Neural progenitor cell (in vitro differentiated cells): ENCODE results near the gene STK32B. TPM values are rescaled to one million over a fixed set of nuclear protein-coding genes. Genes with fewer than 3 reads are reported as not detected.

ENCODE experiments used
- DNase-seq: peaks from one replicate; pipeline ENCODE4 v3.0.0-alpha.2; 2016; ENCODE audit warnings: low spot score
- H2AFZ ChIP-seq: fragments of 200-600 bp; sonication (generic); replicated peaks from 2 replicates; pipeline ENCODE4 v1.6.1; 2016; ENCODE audit warnings: antibody characterized with exemption
- H3F3A ChIP-seq: fragments of 200-600 bp; sonication (generic); 2 replicates; pipeline ENCODE4 v1.6.1; 2016; ENCODE audit warnings: antibody characterized with exemption, low read depth
- H3K27ac ChIP-seq: fragments of 200-600 bp; sonication (generic); 2 replicates; pipeline ENCODE4 v1.5.1; 2016; ENCODE audit warnings: mild to moderate bottlenecking
- H3K27me3 ChIP-seq: fragments of 200-600 bp; sonication (generic); 2 replicates; pipeline ENCODE4 v1.6.1; 2016; ENCODE audit warnings: mild to moderate bottlenecking, moderate library complexity
- H3K36me3 ChIP-seq: fragments of 200-600 bp; sonication (generic); 2 replicates; pipeline ENCODE4 v1.5.1; 2016
- H3K4me1 ChIP-seq: fragments of 200-600 bp; sonication (generic); 2 replicates; pipeline ENCODE4 v1.6.1; 2016; ENCODE audit warnings: mixed run types
- H3K4me2 ChIP-seq: fragments of 200-600 bp; sonication (generic); 2 replicates; pipeline ENCODE4 v1.6.1; 2016
- H3K4me3 ChIP-seq: fragments of 200-600 bp; sonication (generic); 2 replicates; pipeline ENCODE4 v1.5.1; 2016
- H3K79me2 ChIP-seq: fragments of 200-600 bp; sonication (generic); 2 replicates; pipeline ENCODE4 v1.6.1; 2016; ENCODE audit warnings: low read depth
- H3K9ac ChIP-seq: fragments of 200-600 bp; sonication (generic); 2 replicates; pipeline ENCODE4 v1.6.1; 2016
- H3K9me3 ChIP-seq: fragments of 200-600 bp; sonication (generic); 2 replicates; pipeline ENCODE4 v1.5.1; 2016; ENCODE audit warnings: low read depth
- H4K20me1 ChIP-seq: fragments of 200-600 bp; sonication (generic); 2 replicates; pipeline ENCODE4 v1.6.1; 2016; ENCODE audit warnings: low read depth
- H3K27ac Mint-ChIP-seq: 3 replicates; pipeline ENCODE4 v1.8.0; 2021; ENCODE audit warnings: mixed read lengths
- H3K27me3 Mint-ChIP-seq: 2 replicates; pipeline ENCODE4 v1.8.0; 2022; ENCODE audit warnings: low read depth, mild to moderate bottlenecking, inconsistent platforms, moderate library complexity, mixed read lengths; ENCODE audit not compliant: insufficient read depth
- H3K36me3 Mint-ChIP-seq: 3 replicates; pipeline ENCODE4 v1.8.0; 2021; ENCODE audit warnings: mixed read lengths
- H3K4me1 Mint-ChIP-seq: 3 replicates; pipeline ENCODE4 v1.8.0; 2021; ENCODE audit warnings: mixed read lengths
- H3K4me3 Mint-ChIP-seq: 3 replicates; pipeline ENCODE4 v1.8.0; 2021; ENCODE audit warnings: mild to moderate bottlenecking, moderate library complexity, mixed read lengths
- H3K9me3 Mint-ChIP-seq: 3 replicates; pipeline ENCODE4 v1.8.0; 2020; ENCODE audit warnings: mixed read lengths
- CTCF ChIP-seq: fragments of 200-600 bp; sonication (generic); IDR thresholded peaks from 2 replicates; pipeline ENCODE4 v1.5.1; 2017; ENCODE audit warnings: antibody characterized with exemption, mild to moderate bottlenecking
- EZH2 ChIP-seq: fragments of 200-600 bp; sonication (generic); IDR thresholded peaks from 2 replicates; pipeline ENCODE4 v1.6.1; 2017; ENCODE audit warnings: antibody characterized with exemption, mild to moderate bottlenecking, moderate library complexity
- EZH2phosphoT487 ChIP-seq: fragments of 200-600 bp; sonication (generic); IDR thresholded peaks from 2 replicates; pipeline ENCODE4 v1.6.1; 2017; ENCODE audit warnings: antibody characterized with exemption
- total RNA-seq: library from RNA; depleted of rRNA; stranded (reverse); fragments of >200 nt; gene quantifications from 2 replicates; pipeline ENCODE4 v1.2.3, GENCODE V29; 2015; ENCODE audit warnings: low replicate concordance

STK32B gene
- total RNA-seq, 1 donor from 2014 or later = 2.5 TPM

DNA sequence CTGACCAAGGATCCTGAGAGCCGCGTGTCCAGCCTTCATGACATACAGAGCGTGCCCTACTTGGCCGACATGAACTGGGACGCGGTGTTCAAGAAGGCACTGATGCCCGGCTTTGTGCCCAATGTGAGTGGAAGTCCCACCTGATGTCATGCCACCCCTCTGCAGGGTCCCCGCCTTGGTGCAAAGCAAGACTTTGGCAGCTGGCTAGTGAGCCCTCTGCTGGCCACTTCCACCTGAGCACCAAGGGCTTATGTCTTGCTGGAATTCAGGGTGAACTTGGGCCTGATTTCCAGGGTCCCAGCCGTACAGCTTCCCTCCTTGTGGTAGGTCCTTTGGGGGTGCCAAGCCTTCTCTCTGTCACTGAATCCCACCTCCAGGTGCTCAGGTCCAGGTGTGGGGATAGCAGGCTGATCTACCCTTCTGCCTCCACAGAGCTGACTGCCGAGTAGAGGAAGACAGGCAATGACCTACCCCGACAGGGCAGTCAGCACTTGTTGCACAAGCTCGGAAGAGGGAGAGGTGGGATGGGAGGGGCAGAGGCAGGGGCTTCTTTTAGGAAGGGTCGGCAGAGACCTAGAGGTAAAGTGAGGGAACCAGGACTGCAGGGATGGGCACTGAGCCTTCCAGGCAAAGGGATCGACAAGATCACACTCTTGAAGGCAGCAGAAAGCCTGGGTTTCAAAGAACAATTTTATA is 409.0 kb downstream of the STK32B start:
- peaks cover 2% of the 10 kb centered on the region for H3K4me1 Mint-ChIP-seq
- H3K27me3 ChIP-seq = no peaks in the 10 kb centered on the region
- H3K9ac ChIP-seq = no peak overlapping the region
- no peak overlapping the region for H3K27ac Mint-ChIP-seq
- no peak overlapping the region for H2AFZ ChIP-seq
- H3K4me3 ChIP-seq = no peak overlapping the region
- H3K36me3 ChIP-seq = no peaks in the 10 kb centered on the region
- no peaks in the 10 kb centered on the region for H3F3A ChIP-seq
- no peaks in the 10 kb centered on the region for H3K36me3 Mint-ChIP-seq
- H3K4me3 Mint-ChIP-seq = no peak overlapping the region
- H4K20me1 ChIP-seq = no peaks in the 10 kb centered on the region
- no peaks in the 10 kb centered on the region for H3K9me3 ChIP-seq
- no peak overlapping the region for H3K27ac ChIP-seq
- no peaks in the 10 kb centered on the region for H3K9me3 Mint-ChIP-seq
- DNase-seq = peak; percentile 63
- H3K4me2 ChIP-seq = no peak overlapping the region
- H3K4me1 ChIP-seq = no peaks in the 10 kb centered on the region
- peaks cover 2% of the 10 kb centered on the region for H3K27me3 Mint-ChIP-seq
- no peaks in the 10 kb centered on the region for H3K79me2 ChIP-seq
- TF ChIP-seq EZH2phosphoT487 = no peak
- peak; percentile 70 for TF ChIP-seq CTCF

DNA sequence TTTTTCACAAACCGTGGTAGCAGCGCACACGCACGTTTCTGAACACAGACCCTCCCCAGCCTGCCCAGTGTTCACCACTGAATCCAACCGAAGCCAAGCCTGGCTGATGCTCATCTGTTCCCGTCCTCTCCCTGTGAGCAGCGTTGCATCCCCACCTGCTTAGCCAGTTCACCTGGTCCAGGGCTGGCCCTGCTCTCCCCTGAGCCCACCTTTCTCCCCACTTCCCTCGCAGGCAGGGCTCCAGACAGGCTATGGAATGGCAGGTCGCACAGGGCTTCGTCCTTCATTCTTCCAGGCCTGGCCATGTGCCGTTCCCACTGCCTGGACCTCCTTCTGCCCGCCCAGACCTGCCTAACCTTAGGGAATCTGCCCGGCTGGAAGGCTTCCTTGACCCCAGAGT is 410.2 kb downstream of the STK32B start:
- no peaks in the 10 kb centered on the region for H3K9me3 Mint-ChIP-seq
- no peak for DNase-seq
- Histone ChIP-seq H2AFZ (no peak overlapping the region), H3K9ac (no peak overlapping the region), H3K4me2 (no peak overlapping the region), H3K79me2 (no peaks in the 10 kb centered on the region), H3K36me3 (no peaks in the 10 kb centered on the region), H3K27ac (no peak overlapping the region), H4K20me1 (no peaks in the 10 kb centered on the region), H3K9me3 (no peaks in the 10 kb centered on the region), H3K4me1 (no peaks in the 10 kb centered on the region), H3F3A (no peaks in the 10 kb centered on the region), H3K27me3 (no peaks in the 10 kb centered on the region), H3K4me3 (no peak overlapping the region)
- H3K27ac Mint-ChIP-seq = no peak overlapping the region
- no peaks in the 10 kb centered on the region for H3K36me3 Mint-ChIP-seq
- no peak overlapping the region for H3K4me3 Mint-ChIP-seq
- H3K4me1 Mint-ChIP-seq = peaks cover 2% of the 10 kb centered on the region
- TF ChIP-seq CTCF (no peak), EZH2phosphoT487 (no peak), EZH2 (no peak)
- peaks cover 2% of the 10 kb centered on the region for H3K27me3 Mint-ChIP-seq

- H3K4me3 ChIP-seq = no peak overlapping the region
- Mint-ChIP-seq H3K27ac (peak overlapping the region; percentile 2), H3K4me3 (no peak overlapping the region), H3K4me1 (no peaks in the 10 kb centered on the region), H3K9me3 (no peaks in the 10 kb centered on the region), H3K36me3 (no peaks in the 10 kb centered on the region), H3K27me3 (no peaks in the 10 kb centered on the region)
- no peak for DNase-seq
- H3K79me2 ChIP-seq = no peaks in the 10 kb centered on the region
- H3F3A ChIP-seq = no peaks in the 10 kb centered on the region
- no peaks in the 10 kb centered on the region for H4K20me1 ChIP-seq
- no peaks in the 10 kb centered on the region for H3K4me1 ChIP-seq
- H3K27me3 ChIP-seq = no peaks in the 10 kb centered on the region
- TF ChIP-seq CTCF = no peak
- no peaks in the 10 kb centered on the region for H3K36me3 ChIP-seq
- no peak overlapping the region for H3K27ac ChIP-seq
- no peak overlapping the region for H2AFZ ChIP-seq
- H3K9ac ChIP-seq = no peak overlapping the region
- no peak overlapping the region for H3K4me2 ChIP-seq
- no peaks in the 10 kb centered on the region for H3K9me3 ChIP-seq
Observed at GRCh38 chr4:5462254-5462835, 411.1 kb downstream of the STK32B start.
